CD4-positive, alpha-beta T cell treated with Interleukin-4 for 4 hours (primary cell): Measurements from ENCODE around the gene TRPM7.

Experiments used
- DNase-seq: peaks from one replicate; pipeline ENCODE4 v3.0.0-alpha.2; 2020

The TRPM7 gene

GRCh38 chr15:50558012-50558411, 128.6 kb downstream of the TRPM7 start:
- DNase-seq = no peak

DNA sequence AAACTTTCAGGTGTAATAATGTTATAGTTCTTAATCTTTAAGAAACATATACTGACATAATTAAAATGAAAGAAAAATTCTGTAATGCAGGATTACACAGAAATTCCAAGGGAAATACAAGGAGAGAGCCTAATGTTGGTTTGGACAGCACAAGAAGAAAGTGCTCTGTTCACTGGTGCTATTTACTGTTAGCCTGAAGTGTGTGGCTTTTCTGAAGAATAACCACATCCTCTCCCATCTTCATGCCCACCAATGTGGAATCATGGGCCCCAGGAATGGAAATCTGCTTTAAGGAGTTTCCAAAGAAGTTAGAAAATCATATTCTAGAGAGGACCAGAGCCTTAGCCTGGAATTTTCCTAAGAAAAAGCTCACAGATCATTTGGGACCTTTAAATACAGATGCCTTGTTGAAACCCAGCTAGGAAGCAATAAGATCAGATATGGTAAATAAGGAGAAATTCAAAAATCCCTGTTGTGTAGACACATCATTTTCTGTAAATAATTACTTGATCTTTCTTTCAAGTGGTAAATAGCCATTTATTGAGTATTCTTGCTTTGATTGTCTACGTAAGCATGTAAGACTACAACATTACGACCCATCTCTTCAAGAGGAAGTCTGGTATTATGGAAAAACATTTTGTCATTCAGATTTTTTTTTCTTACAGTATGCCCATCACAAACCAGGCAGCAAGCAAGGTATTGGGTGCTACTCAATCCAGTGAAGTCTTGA, 129.8 kb downstream of the TRPM7 start:
- peak; percentile 2 for DNase-seq

GRCh38 chr15:50552238-50552637, 134.4 kb downstream of the TRPM7 start:
- DNase-seq = no peak

- no peak for DNase-seq
These were observed 137.3 kb downstream of the TRPM7 start for GRCh38 chr15:50549326-50549725.

GRCh38 chr15:50546566-50546965, 140.0 kb downstream of the TRPM7 start, which contains the start of gene USP50:
TSS of gene USP50 (minus strand) at chr15:50546666. CDS start at chr15:50546525, 141 bp downstream.
- no peak for DNase-seq

DNA sequence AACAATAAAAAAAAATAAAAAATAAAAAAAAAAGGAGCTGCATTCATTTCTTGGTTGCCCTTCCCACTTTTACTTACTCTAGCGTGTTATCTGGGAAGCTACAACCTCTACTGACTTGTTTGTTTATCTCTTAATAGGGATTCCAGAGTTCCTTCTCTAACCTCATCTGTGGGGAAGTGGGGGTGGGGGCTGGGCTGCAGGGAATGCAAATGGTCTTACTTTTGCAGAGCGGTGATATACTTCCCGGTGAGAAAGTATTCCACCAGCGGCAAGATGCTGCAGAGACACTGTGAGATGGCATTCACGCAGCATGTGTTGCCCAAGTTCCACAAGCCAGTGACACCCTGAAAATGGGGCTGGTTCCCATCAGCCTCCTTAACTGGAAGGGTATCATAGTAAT, 142.2 kb downstream of the TRPM7 start:
- DNase-seq = no peak

DNA sequence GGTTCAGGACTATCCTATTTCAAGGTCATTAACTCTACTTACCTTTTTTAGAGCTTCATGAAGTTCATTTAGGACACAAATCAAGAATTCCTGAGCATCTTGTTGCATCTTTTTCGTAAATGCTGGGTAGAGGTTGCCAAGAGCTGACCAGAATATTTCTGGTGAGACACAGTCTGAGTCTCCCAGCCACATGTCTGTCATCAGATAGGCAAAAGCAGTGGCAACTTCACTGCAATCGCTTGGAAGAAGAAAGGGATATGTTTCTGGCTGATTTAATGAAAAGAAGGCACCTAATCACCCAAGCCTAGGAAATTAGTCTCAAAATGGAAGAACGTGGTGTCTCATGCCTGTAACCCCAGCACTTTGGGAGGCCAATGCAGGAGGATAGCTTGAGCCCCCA, 143.0 kb downstream of the TRPM7 start:
- DNase-seq = no peak

DNA sequence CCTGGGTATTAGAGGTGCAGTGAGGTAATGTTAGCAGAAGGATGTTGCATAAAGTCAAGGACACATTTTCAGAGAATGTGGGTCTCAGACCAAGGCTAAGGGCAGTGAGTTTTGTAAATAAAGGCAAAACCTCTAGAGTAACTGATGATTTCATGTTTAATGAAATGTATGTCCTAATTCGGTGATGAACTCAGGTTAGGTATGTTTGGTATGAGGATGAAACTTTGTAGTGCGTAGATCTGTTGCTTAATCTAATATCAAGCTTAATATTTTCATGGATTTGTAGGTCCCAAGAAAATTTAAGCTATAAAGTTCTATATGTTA, 143.7 kb downstream of the TRPM7 start:
- no peak for DNase-seq

DNA sequence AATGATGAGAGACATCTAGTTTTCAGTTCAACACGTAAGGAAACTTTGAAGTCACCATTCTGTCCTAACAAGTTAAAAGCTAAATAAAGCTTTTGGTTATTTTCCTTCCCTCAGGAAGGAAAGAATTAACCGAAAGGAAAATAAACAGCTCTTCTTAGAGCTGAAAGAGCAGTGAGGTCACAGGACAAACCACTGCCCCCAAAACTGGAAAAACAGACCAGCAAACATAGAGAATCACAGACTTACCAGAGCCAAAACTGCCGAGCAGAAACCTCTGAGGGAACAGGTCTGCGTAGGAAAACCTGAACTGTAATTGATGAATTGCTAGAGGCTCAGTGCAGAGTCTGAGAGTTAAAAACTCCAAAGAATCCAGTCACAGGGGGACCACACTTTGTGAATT, 154.8 kb downstream of the TRPM7 start:
- no peak for DNase-seq

GRCh38 chr15:50531163-50531562, 155.4 kb downstream of the TRPM7 start:
- no peak for DNase-seq

GRCh38 chr15:50523851-50524251, 162.7 kb downstream of the TRPM7 start:
- no peak for DNase-seq

GRCh38 chr15:50519740-50520425, 166.7 kb downstream of the TRPM7 start:
- no peak for DNase-seq

GRCh38 chr15:50513001-50513400, 173.6 kb downstream of the TRPM7 start:
- no peak for DNase-seq
